HG03457 (cell line): ENCODE measurements around the gene SLC66A2.
"Not testable (repeated sequence)": the region's sequence is repeated elsewhere in the genome, so short reads cannot be mapped to it uniquely, and the experiment has no call there.

Experiments used
- ATAC-seq: cut with Tn5 transposase; IDR thresholded peaks from one replicate; pipeline ENCODE4 v1.9.1; 2021; ENCODE audit warnings: moderate number of reproducible peaks; ENCODE audit not compliant: unreplicated experiment

The SLC66A2 gene

DNA sequence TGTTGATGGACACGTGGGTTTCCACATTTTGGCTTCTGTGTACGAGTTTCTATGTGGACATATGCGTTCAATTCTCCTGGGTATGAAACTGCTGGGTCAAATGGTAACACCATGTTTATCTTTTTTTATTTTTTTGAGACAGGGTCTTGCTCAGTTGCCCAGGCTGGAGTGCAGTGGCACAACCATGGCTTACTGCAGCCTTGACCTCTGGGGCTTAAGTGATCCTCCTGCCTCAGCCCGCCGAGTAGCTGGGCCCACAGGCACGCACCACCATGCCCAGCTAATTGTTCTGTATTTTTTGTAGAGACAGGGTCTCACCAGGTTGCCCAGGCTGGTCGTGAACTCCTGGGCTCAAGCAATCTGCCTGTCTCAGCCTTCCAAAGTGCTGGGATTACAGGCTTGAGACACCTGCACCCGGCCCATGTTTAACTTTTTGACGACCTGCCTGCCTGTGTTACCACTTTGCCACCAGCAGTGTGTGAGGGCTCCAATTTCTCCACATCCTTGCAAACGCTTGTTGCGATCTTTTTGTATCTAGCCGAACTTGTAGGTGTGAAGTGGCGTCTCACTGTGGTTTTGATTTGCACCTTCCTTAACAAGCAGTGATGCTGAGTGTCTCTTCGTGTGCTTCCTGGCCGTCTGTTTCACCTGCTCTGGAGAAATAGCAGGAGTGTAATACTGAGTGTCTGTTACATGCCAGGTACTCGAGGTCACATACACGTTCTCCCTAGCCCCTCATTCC, 19.9 kb upstream of the SLC66A2 start:
- no peak for ATAC-seq

DNA sequence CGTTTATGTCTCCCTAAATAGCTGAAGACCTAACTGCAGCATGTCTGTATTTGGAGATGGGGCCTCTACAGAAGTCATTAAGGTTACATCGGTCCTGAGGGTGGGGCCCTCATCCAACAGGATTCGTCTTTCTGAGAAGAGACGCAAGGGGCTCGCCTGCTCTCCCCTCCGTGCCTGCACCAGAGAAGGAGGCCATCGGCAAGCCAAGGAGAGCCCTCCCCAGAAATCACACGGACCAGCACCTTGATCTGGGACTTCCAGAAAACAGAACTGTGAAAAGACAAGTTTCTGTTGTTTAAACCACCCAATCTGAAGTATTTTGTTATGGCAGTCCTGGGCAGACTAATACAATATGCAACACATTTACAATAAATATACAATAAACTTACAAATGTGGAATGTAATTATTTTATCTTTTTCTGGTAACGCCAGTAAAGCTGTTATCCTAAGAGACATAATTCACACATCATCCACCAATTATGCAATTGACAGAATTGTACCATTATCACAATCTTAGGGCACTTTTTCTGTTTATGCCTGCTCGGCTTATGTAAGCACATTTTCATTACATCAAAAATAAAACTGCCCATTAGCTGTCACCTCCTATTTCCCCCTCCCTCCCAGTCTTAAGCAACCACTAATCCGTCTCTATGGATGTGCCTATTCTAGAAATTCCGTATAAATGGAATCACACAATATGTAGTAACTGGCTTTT, 19.1 kb upstream of the SLC66A2 start:
- ATAC-seq: no peak

DNA sequence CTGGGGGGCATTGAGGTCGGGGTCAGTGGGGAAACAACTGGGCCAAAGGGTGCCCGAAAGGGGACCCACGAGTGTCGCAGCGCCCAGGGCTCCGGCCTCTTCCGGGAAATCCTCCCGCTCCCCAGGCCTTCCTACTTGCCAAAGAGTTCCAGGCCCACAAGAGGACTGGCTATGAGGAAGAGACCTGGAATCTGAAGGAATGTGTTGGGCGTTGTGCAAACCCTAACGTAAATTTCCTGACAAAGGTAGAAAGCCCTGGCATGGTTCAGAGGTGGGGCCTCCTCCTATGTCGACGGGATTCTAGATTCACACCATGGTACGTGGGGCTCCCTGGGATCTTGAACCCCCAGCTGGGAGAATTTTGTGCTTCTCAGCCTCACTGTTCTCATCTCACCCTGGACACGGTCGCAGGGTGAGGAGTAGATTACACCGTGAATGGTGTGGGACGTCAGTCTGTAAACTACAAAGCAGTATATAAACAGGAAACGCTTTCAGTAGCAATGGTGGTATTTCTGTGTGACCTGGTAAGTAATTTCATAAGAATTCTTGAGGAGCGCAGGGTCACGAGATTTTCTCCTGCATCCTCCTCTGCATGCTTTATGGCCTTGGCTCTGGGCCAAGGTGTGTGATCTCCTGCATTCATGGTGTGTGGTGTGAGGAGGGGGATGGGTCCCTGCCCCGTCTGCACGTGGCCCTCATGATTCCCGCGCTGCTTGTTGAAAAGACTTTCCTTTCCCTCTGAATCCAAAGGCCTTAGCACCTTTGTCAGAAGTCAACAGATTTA, 13.9 kb upstream of the SLC66A2 start:
- no peak for ATAC-seq

- ATAC-seq: peak; percentile 42
Measured at GRCh38 chr18:79964330-79965118, 13.1 kb upstream of the SLC66A2 start, which contains the start of gene HSBP1L1. Gene HSBP1L1, plus strand, starts transcription at chr18:79964643. Its CDS starts 93 bp downstream, at chr18:79964736.

DNA sequence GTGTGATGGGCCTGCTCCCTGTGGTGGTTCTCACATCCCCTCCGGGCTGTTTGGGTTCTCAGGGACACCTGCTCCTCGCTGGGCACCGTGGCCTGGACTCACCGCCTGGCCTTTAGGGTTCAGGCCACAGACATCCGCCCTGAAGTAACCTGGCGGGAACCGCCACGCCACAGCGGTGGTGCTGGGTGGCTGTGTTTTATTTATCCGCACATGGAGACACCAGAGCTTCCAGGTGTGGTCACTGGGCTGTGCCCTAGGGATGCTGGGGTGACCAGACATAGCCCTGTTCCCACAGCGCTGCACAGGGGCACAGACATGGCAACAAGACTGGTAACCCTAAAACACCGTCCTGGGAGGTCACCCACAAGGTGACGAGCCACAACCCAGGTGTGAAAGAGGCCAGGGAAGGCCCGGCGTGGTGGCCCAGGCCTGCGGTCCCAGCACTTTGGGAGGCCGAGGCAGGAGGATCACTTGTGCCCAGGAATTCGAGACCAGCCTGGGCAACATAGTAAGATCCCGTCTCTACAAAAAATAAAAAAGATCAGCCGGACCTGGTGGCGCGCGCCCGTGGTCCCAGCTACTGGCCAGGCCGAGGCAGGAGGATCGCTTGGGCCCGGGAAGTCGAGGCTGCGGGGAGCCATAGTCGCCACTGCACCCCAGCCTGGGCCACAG, 12.3 kb upstream of the SLC66A2 start:
- no peak for ATAC-seq

DNA sequence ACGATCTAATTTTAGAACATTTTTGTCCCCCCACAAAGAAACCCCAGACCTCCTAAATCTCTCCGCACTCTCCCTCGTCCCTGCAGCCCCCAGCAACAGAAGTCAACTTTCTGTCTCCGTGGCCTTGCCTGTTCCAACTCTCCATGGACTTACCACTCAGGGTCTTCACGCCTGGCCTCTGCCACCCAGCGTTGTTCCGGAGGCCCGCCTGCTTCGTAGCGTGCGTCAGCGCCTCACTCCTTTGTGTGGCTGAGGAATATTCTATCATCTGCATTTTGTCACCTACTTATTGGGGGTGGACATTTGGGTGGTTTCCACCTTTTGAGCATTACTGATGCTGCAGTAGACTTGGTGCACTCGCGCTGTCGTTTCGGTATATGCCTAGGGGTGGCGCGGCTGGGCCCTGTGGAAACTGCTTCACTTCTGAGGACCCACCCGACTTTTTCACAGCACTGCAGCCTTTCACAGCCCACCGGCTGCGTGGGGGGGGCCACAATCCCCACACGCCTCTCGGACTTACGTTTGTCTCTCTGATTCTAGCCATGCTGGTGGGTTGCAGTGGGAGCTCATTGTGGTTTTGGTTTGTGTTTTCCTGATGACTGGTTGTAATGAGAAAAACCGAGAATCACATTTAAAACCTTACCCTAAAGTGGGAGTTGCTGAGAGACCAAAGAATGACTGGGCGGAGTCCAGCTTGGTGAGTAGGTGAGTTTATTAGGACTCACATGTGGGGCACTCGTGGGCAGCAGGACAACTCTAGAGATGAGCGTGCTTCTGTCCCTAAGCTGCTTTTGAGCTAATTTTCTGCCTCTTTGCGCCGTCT, 11.6 kb upstream of the SLC66A2 start:
- ATAC-seq: peak; percentile 58

GRCh38 chr18:79962311-79962710, 10.9 kb upstream of the SLC66A2 start:
- ATAC-seq: no peak

DNA sequence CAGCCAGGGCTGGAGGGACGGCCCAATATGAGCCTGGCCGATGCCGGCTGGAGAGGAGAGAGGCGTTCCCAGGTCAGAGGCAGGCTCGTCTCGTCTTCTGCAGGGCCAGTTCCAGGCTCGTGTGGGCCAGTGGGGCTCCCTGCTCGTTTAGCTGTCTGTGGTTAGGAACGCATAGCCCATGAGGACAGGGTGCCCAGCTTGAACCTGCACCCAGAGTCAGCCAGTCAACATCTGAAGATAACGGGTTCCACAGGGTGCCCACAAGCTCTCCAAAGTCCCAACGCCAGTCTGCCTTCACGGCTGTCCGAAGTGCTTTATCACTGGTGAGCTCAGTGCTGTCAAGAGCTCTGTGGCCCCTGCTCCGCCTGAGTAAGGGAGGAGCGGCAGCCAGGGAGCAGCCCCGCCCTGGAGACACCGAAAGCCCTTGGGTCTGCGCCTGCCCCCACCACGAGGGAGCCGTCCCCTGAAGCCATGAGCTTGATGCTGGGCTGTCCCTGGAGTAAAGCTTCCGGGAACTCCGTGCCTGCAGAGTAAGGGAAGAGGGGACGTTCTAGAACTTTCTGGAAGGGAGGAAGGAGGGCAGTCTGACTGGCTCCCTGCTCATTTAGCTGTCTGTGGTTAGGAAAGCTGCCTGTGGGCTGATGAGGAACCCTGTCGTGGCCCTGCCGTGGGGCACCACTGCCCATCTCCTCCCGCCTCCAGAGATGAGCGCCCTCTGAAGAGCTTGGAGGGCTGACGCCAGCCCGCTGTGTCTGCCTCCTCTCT, 10.3 kb upstream of the SLC66A2 start:
- ATAC-seq: no peak

- ATAC-seq: no peak
Measured at GRCh38 chr18:79960921-79961526, 9.6 kb upstream of the SLC66A2 start.

- ATAC-seq: not testable (repeated sequence)
Measured at GRCh38 chr18:79960161-79960801, 8.8 kb upstream of the SLC66A2 start.

GRCh38 chr18:79958981-79959380, 7.5 kb upstream of the SLC66A2 start:
- ATAC-seq: no peak

GRCh38 chr18:79956276-79956675, 4.8 kb upstream of the SLC66A2 start:
- no peak for ATAC-seq

DNA sequence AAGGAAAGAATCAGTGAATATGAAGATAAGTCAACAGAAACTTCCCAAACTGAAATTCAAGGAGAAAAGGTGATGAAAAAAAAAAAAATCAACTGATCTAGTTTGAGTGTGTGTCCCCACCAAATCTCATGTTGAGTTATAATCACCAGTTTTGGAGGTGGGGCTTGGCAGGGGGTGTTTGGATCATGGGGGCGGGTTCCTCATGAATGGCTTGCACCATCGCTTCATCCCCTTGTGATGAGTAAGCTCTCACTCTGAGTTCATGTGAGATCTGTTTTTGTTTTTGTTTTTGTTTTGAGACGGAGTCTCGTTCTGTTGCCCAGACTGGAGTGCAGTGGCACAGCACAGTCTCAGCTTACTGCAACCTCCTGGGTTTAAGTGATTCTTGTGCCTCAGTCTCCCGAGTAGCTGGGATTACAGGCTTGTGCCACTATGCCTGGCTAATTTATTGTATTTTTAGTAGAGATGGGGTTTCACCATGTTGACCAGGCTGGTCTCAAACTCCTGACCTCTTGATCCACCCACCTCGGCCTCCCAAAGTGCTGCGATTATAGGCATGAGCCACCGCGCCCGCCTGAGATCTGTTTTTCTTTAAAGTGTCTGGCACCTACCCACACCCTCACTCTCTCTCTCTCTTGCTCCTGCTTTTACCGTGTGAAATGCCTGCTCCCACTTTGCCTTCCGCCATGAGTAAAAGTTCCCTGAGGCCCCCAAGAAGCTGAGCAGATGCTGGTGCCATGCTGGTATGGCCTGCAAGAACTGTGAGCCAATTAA, 4.0 kb upstream of the SLC66A2 start:
- no peak for ATAC-seq

DNA sequence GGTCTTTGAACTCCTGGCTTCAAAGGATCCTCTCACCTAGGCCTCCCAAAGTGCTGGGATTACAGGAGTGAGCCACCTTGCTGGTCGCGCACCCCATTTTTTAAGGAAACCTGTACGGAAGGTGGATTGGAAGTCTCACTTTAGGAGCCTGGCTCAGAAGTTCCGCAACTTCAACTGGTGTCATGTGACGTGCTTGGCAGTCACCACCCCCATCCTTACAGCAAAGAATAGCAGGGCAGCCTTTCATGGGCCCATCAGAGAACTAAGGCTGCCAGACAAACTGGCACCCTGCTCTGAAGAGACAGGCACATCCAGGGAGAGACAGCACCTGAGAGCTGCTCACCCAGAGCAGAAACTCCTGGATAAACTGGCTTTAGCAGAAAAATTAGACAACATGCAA, 3.3 kb upstream of the SLC66A2 start:
- ATAC-seq: no peak

- no peak for ATAC-seq
Measured at GRCh38 chr18:79953971-79954651, 2.7 kb upstream of the SLC66A2 start.

- no peak for ATAC-seq
Measured at GRCh38 chr18:79952996-79953559, 1.6 kb upstream of the SLC66A2 start.
